Epithelial cell of proximal tubule (primary cell): Measurements from ENCODE around the gene VPS45. TPM values are rescaled to one million over a fixed set of nuclear protein-coding genes. Genes with fewer than 3 reads are reported as not detected.

Experiments used
- DNase-seq: peaks from one replicate; pipeline ENCODE4 v3.0.0-alpha.2; 2011; ENCODE audit warnings: low read depth
- H3K4me3 ChIP-seq: 2 replicates; pipeline ENCODE4 v1.5.1; 2011; ENCODE audit warnings: low read depth, mild to moderate bottlenecking, low read length
- total RNA-seq: library from RNA; depleted of rRNA; stranded (reverse); fragments of >200 nt; gene quantifications from 2 replicates; pipeline ENCODE4 v1.2.3, GENCODE V29; 2015
- TF ChIP-seq, protein P1 (sequence below): conservative IDR thresholded peaks from 2 replicates; pipeline ENCODE4 v1.5.1; 2012; ENCODE audit warnings: low read depth, mild to moderate bottlenecking, low read length

The VPS45 gene
- total RNA-seq, 1 donor from 2014 or later, result 12.5 TPM

GRCh38 chr1:150068109-150068435, 496 bp downstream of the VPS45 start:
- H3K4me3 ChIP-seq, result peak overlapping the region; percentile 63
- no peak for DNase-seq
- TF ChIP-seq, protein P1, sequence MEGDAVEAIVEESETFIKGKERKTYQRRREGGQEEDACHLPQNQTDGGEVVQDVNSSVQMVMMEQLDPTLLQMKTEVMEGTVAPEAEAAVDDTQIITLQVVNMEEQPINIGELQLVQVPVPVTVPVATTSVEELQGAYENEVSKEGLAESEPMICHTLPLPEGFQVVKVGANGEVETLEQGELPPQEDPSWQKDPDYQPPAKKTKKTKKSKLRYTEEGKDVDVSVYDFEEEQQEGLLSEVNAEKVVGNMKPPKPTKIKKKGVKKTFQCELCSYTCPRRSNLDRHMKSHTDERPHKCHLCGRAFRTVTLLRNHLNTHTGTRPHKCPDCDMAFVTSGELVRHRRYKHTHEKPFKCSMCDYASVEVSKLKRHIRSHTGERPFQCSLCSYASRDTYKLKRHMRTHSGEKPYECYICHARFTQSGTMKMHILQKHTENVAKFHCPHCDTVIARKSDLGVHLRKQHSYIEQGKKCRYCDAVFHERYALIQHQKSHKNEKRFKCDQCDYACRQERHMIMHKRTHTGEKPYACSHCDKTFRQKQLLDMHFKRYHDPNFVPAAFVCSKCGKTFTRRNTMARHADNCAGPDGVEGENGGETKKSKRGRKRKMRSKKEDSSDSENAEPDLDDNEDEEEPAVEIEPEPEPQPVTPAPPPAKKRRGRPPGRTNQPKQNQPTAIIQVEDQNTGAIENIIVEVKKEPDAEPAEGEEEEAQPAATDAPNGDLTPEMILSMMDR, result no peak

- no peak for DNase-seq
- H3K4me3 ChIP-seq, result no peak overlapping the region
- TF ChIP-seq, protein P1, result no peak
Observed at GRCh38 chr1:150069923-150070322, 2.3 kb downstream of the VPS45 start.

- DNase-seq, result no peak
- H3K4me3 ChIP-seq, result no peak overlapping the region
Observed at GRCh38 chr1:150072959-150073358, 5.4 kb downstream of the VPS45 start.

DNA sequence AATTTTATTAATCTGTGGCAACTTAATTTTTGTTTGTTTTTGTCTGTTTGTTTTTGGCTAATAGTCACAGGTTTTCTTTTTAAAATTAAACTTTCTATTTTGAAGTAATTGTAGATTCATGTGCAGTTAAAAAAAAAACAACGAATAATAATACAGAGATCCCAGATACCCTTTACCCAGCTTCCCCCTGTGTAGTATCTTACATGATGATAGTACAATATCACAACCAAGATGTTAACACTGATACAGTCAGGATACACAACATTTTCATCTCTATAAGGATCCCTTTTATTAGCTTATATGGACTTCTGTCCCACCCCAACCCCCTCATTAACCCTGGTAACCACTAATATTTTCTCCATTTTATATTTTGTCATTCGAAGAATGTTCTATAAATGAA, 5.9 kb downstream of the VPS45 start:
- H3K4me3 ChIP-seq, result no peak overlapping the region
- DNase-seq, result no peak

More at GRCh38 chr1:150072959-150073358, 5.4 kb downstream of the VPS45 start:
- TF ChIP-seq, protein P1, result peak; percentile 41

DNA sequence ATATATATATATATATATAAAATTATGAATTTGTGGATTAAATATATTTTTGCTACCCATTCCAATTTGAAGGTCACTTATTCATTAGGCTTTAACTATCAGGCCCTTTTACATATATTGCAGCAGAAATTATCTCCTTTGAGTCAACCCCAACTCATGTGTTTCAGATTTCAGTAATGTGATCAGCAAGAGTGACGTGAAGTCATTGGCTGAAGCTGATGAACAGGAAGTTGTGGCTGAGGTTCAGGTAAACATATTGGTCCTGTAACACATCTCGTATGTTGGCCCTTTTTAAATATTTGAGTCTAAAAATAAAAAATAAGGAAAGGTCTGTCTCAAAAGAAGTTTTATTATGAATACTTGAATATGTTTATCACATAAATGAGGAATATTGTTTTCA, 8.5 kb downstream of the VPS45 start:
- TF ChIP-seq, protein P1, result no peak
- DNase-seq, result no peak
- H3K4me3 ChIP-seq, result no peak overlapping the region

More for the DNA sequence above, 5.9 kb downstream of the VPS45 start:
- TF ChIP-seq, protein P1, result no peak

DNA sequence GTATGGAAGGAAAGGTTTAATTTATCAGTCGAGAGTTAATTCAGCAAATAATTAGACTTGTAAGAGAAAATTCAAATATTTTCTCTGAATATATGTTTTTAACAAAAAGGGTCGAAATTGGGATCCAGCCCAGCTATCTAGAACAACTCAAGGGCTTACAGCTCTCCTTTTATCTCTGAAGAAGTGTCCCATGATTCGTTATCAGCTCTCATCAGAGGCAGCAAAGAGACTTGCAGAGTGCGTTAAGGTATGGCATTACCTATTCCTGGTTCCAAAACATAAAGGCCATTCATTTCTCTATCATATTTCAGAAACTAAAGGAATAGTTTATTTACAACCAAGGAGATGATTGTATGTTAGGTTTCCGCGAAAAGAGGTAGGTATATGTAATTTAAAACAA, 9.4 kb downstream of the VPS45 start:
- TF ChIP-seq, protein P1, result no peak
- DNase-seq, result no peak

DNA sequence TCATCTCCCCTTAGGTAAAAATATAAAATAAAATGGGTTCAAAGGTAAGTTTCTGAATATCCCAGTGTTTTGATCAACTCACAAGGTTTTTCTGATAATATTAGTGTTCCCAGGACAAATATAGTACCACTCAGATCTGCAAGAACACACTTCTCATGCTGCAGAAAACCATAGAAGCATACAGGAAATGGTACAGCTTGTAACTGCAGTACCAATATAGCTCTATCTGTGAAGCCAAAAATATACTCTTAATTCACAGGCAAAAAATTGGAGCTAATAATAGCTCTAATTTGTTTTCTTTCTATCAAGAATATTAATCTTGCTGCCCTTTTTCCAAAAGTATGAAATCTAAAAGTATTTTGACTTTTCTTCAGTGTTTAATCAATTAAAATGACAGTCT, 13.2 kb downstream of the VPS45 start:
- DNase-seq, result no peak
- TF ChIP-seq, protein P1, result no peak
- no peak overlapping the region for H3K4me3 ChIP-seq

More for the DNA sequence above, 9.4 kb downstream of the VPS45 start:
- H3K4me3 ChIP-seq, result no peak overlapping the region
